HG02852 (cell line): Measurements from ENCODE around the gene AP2A2.

Experiments
- ATAC-seq: cut with Tn5 transposase; IDR thresholded peaks from one replicate; pipeline ENCODE4 v1.9.1; 2021; ENCODE audit warnings: mild to moderate bottlenecking, moderate library complexity; ENCODE audit not compliant: unreplicated experiment

AP2A2 gene

DNA sequence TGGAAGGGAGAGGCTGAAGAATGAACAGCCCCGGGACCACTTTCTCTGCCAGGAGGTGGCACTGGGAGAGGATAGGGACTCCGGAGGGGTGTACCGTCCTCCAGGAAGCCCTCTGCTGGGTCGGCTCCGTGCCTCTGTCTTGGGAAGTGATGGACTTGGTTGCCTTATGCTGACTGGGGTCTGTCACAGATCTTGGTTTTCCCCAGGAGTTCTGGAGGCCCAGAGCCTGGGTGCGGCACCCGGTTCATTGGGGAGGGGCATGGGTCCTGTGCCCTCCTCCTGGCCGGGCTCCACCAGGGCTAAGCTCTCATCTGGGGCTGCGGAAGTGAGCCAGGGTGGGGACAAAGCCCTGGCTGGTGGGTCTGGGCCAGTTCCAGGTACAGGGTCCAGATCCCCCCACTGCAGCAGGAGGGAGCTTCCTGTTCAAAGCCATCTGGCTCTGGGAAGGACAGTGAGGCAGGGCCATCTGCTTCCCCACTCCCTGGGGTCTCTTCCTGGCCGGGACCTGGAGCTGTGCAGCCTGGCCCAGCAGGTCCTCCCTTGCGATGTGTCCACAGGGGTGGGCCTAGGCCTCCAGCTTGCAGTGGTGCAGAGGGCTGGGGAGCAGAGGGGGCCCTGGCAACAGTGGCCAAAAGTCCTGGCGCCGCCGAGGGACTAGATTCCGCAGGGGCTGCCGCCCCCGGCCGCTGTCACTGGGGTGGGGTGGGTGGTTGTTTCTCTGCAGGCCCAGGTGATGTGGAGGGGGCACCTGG, 1.1 kb upstream of the AP2A2 start:
- ATAC-seq: no peak

- no peak for ATAC-seq
Measured at GRCh38 chr11:925158-925495, 543 bp upstream of the AP2A2 start.

DNA sequence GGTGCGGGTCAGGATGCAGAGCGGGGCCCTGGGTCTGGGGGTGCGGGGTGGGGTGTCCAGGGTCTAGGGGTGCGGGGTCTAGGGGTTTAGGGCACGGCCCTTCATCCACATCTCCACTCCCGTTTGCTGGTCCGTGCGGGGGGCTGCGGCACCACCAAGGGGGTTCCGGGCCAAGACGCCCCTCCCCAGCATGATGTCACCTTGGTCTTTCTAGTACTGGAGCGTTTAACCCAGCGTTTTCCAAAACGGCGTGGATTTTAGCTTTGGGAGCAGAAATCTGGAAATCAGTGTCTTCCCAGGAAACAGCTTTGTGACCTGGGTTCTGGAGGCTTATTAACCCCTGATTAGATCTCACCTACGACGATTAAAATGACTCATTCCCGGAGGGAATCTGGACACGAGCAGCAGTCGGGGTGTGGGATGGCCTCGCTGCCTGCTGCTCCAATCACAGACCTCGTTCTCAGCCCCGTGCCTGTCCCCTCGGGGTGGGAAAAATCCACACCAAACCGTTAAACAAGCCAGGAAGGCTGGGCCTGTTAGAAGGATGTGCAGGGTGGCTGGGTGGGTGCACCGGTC, 759 bp downstream of the AP2A2 start:
- no peak for ATAC-seq

DNA sequence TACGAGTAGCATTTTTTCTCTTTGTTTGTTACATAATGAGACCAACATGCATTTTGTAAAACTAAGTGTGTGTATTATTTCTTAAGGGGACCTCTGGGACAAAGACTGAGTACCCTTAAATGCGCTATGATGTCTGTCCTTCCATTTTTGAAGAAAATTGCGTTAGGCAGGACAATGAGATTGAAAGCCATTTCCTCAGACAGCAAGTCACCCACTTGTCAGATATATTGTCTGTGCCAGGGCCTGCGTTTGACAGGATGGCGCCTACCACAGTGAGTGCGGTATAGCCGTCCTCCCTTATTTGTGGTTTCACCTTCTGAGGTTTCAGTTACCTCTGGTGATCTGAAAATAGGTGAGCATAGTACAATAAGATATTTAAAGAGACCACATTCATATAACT, 2.2 kb downstream of the AP2A2 start:
- no peak for ATAC-seq

- no peak for ATAC-seq
Measured at GRCh38 chr11:928786-929185, 3.1 kb downstream of the AP2A2 start.

GRCh38 chr11:929405-929804, 3.7 kb downstream of the AP2A2 start:
- no peak for ATAC-seq

DNA sequence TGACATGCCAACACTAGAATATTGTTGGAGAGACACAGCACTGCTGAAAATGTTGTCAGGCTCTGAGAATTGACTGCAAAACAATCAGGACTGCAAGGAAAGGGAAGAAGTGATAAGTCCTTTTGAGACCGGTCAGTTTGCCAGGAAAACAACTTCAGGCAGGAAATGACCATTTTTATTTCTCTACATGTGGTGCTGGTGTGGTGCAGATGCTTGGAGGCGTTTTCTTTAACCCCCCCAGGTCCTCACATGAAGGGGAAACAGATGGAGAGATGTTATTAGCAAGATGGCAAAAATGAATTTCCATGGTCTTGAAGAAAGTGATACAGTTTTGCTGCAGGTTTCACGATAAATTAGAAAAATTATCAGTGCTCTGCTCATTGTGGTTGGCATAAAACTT, 5.7 kb downstream of the AP2A2 start:
- ATAC-seq: no peak

DNA sequence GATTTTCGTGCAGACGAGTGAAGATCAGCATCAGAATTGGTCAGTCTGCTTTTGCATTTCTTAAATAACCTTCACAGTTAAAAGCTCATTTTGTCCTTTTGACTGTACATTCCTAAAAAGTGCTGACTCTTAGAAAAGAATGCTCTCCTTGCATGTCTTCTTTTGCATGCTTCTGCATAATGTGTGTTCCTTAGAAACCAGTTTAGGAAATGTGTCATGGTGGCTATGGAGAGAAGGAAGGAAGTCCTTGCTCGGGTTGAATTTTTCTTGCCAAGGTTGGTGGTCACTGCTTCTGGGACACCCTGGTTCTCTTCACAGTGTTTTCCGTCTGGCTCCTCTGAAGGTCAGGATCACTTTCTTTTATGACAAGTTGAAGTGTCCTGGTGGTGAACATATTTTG, 6.8 kb downstream of the AP2A2 start:
- ATAC-seq: no peak

DNA sequence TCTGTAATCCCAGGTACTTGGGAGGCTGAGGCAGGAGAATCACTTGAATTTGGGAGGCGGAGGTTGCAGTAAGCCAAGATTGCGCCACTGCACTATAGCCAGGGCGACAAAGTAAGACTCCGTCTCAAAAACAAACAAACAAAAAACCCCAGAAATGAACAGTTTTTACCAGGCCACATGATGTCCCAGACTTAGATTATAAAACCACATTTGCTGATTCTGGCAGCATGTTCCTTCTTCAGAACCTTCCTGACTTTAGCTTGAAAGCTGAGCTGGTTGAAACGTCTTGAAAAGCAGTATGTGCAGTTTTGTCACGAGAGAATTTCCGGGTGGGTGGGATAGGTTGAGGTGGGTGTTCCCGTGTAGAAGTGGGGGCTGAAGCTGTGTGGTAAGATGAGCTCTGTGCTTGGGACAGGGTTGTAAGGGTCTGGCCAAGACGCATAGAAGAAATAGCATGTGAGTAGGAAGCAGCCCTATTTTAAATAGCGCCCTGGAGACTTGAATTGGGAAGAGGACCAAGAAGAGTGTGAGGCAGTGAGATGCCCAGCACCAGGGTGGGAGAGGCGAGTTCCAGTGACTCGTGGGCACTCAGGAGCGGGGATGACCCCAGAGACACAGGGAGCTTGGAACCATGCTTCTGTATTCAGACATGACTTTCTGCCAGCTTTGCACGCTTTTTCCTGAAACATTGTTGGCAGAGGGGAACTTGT, 7.6 kb downstream of the AP2A2 start:
- ATAC-seq: no peak

DNA sequence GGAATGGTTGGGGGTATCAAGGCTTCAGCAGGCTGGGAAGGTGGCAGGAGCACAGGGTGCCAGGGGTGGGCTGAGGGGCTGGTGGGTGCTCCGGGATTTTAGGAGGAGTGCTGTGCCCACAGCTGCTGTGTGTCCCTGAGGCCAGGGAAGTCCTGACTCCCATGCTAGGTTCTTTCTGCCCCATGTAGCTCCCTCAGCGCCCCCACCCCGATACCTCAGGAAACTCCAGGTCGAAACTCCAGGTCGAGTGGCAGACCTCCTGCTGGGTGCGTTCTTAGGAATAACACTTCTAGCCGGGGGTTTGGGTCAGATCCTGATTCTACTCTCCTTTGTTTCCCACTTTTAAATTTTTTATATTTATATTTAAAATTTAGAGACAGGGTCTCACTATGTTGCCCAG, 8.3 kb downstream of the AP2A2 start:
- ATAC-seq: no peak

DNA sequence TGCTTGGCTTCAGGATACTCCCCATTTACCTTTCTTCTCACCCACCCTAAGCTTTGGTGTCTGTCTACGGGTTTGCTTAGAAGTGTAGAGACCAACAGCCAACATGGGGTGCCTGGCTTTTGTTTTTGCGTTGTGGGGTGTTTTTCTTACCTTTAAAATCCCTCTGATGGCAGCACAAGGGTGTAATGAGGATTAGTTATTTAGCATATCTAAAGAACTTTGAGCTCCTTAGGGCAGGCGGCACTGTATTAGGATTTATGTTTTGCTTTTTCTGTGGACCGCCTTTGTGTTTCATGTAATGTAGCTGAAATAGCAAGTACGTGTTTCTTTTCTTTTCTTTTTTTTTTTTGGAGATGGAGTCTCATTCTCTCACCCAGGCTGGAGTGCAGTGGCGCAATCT, 8.9 kb downstream of the AP2A2 start:
- no peak for ATAC-seq

GRCh38 chr11:936199-936598, 10.5 kb downstream of the AP2A2 start:
- ATAC-seq: no peak

DNA sequence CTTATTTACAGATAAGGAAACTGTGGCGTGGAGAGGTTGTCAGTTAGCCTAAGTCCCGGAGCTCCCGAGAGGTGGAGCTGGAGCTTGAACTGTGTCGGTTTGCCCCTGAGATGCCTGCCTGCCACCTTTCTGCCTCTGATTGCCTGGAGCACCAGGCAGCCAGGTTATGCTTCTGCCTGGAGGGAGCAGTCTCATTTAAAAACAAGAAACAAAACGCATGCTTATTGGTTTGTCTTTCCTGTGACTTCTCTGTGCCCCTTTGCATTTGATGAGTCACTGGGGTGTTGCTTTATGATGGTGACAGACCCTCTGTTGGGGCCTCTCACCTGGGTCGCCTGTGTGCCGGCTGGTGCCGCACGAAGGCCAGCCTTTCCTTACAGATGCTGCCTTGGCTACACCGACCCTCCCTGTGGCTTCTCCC, 12.2 kb downstream of the AP2A2 start:
- ATAC-seq: no peak

DNA sequence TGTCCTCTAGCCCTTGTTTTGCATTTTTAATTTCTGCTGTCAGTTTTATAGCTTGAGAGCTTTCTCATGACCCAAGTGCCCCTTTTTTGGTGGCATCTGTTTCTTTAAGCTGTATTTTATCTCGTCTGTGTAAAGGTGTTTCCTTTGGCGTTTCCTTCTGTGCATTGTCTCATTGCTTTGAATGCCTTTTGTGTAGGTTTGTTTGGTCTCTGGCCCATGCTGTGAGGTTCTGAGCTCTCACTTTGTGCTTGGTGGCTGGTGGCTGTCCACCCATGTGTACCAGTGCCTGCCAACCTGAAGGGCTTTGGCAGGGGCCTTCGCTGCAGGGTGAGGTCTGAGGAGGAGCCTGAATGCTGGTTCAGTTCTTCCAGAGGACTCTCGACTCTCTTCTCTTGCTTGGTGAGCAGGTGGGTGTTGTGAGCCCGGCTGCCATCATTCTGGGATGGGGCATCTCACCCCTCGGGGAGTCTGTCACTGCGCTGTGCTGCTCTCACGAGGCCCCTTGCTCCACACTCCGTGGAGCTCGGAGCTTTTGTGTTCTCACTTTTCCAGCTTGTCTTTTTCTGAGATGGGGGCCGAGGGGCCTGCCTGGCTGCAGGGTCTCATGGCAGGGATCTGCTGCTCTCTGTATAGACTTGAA, 14.9 kb downstream of the AP2A2 start:
- no peak for ATAC-seq

DNA sequence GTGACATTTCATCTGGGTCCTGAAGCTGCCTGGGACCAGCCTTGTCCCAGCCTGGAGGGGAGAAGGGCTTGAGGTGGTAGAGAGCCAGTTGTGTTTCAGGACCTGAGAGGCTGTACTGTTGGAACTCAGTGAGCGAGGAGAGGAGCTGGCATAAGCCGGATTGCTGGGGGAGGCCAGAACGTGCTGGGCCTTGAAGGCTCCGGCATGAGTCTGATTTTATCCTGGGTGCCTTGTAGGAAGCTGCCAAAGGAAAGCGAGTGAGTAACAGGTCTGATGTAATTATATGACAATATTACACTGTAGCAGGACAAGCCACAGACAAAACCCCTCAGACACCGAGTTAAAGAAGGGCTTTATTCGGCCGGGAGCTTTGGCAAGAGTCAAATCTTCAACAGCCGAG, 17.2 kb downstream of the AP2A2 start:
- no peak for ATAC-seq

DNA sequence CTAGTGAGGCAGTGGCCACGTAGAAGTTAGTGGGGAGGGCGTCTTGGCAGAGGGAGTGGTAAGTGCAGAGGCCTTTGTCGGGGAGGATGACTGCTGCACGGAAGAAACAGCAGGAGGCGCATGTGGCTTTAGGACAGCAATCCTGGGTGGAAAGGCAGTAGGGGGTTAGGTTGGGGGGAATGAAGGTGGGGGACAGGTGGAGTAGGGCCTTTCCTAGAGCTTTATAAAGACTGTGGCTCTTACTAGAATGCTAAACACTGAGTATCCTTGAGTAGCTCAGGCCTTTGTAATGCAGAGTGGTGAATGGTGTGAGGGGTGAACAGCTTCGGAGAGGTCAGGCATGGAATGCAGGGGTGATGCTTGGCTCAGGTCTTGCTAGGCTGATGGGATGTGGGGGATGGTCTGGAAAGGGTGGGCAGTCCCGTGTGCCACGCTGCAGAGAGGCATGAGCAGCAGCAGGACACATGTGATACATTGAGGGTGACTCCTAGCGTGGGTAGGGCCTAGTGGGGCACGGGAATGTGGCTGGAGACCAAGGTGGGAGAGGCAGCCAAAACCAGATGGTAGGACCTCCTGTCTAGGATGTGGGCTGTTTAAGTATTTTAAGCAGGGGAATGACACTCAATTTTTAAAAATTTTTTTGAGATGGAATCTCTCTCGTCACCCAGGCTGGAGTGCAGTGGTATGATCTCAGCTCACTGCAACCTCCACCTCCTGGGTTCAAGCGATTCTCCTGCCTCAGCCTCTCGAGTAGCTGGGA, 19.2 kb downstream of the AP2A2 start:
- no peak for ATAC-seq

DNA sequence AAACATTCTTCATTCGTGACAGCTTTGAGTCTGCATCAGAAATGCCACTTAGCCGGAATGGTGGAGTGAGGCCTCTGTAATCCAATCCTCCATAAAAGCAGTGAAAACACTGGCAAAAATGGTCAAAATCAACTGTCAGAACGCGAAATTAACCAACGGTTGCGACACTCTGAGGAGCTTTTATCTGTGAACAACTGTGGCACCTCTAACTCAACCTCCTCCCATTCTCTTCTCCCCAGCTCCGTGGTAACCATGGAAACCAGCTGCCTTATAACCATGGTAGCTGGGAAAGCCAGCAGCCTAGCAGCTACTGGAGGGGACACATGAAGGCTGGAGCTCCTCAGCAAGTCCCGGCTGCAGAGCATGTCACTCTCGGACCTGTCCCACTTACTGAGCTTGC, 20.3 kb downstream of the AP2A2 start:
- ATAC-seq: no peak

DNA sequence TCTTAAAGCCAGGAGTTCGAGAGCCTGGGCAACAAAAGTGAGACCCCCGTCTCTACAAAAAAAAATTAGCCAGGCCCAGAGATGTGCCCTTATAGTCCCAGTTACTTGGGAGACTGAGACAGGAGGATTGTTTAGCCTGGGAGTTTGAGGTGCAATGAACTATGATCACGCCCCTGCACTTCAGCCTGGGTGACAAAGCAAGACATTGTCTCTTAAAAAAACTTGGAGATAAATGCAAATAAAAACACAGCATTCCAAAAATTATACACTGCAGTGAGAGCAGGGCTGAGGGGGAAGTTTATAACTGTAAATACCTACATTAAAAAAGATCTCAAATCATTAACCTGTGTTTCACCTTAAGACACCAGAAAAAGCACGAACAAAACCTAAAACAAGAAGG, 22.1 kb downstream of the AP2A2 start:
- ATAC-seq: no peak

- no peak for ATAC-seq
Measured at GRCh38 chr11:951507-951906, 25.8 kb downstream of the AP2A2 start.

GRCh38 chr11:952406-953385, 27.0 kb downstream of the AP2A2 start:
- no peak for ATAC-seq
